OCI-LY7 (cell line): Measurements from ENCODE around the gene PCSK9. TPM values are rescaled to one million over a fixed set of nuclear protein-coding genes. Genes with fewer than 3 reads are reported as not detected.

ENCODE experiments used
- BruUV-seq: library from RNA; stranded (reverse); fragments of 400-500 nt; replicated peaks from 2 replicates; lab custom pipeline; 2021; lab: Mats Ljungman, UMichigan
- CTCF ChIA-PET: fragments of 300-600 bp; sonication (Branson Sonifier 250); formaldehyde crosslinking; loops from one replicate; lab custom pipeline; 2022; ENCODE audit warnings: antibody characterized with exemption; ENCODE audit not compliant: unreplicated experiment; lab: Charles Lee
- POLR2A ChIA-PET: fragments of 300-600 bp; sonication (Branson Sonifier 250); formaldehyde crosslinking; loops from one replicate; lab custom pipeline; 2022; ENCODE audit warnings: antibody characterized with exemption; lab: Charles Lee
- DNase-seq: peaks from one replicate; pipeline ENCODE4 v3.0.0-alpha.2; 2015; ENCODE audit warnings: low spot score
- H2AFZ ChIP-seq: fragments of 200-600 bp; sonication (generic), shearing (Covaris generic); 2 replicates; pipeline ENCODE4 v1.6.1; 2014; ENCODE audit warnings: mild to moderate bottlenecking, antibody characterized with exemption, low read length, moderate library complexity
- H3K27ac ChIP-seq: fragments of 200-600 bp; sonication (generic); 2 replicates; pipeline ENCODE4 v1.5.1; 2014; ENCODE audit warnings: mixed run types, low read depth, mild to moderate bottlenecking, moderate library complexity, low read length, inconsistent platforms; ENCODE audit not compliant: poor library complexity, severe bottlenecking
- H3K36me3 ChIP-seq: fragments of 200-600 bp; sonication (generic); 2 replicates; pipeline ENCODE4 v1.6.1; 2014; ENCODE audit warnings: mild to moderate bottlenecking, antibody characterized with exemption, low read length, moderate library complexity, mixed read lengths; ENCODE audit not compliant: insufficient read depth
- H3K4me1 ChIP-seq: fragments of 200-600 bp; sonication (generic); 2 replicates; pipeline ENCODE4 v1.5.1; 2014; ENCODE audit warnings: mild to moderate bottlenecking, low read length; ENCODE audit not compliant: insufficient read depth, poor library complexity, severe bottlenecking
- H3K4me2 ChIP-seq: fragments of 200-600 bp; sonication (generic); 2 replicates; pipeline ENCODE4 v1.6.1; 2014; ENCODE audit warnings: mild to moderate bottlenecking, low read length
- H3K4me3 ChIP-seq: fragments of 200-600 bp; sonication (generic); 2 replicates; pipeline ENCODE4 v1.5.1; 2014; ENCODE audit warnings: mild to moderate bottlenecking, low read depth, low read length; ENCODE audit not compliant: poor library complexity, severe bottlenecking
- H3K79me2 ChIP-seq: fragments of 200-600 bp; sonication (generic); 2 replicates; pipeline ENCODE4 v1.6.1; 2016; ENCODE audit warnings: low read depth, mild to moderate bottlenecking, low read length, moderate library complexity, mixed read lengths; ENCODE audit not compliant: insufficient read depth
- H3K9me2 ChIP-seq: fragments of 200-600 bp; sonication (generic); 2 replicates; pipeline ENCODE4 v1.6.1; 2016; ENCODE audit warnings: mild to moderate bottlenecking, low read length, mixed read lengths; ENCODE audit not compliant: insufficient read depth
- H3K9me3 ChIP-seq: fragments of 200-600 bp; sonication (generic); 2 replicates; pipeline ENCODE4 v1.6.1; 2014; ENCODE audit warnings: mild to moderate bottlenecking, mixed run types, low read length, mixed read lengths
- H4K20me1 ChIP-seq: fragments of 200-600 bp; sonication (generic); 2 replicates; pipeline ENCODE4 v1.6.1; 2014; ENCODE audit warnings: mild to moderate bottlenecking, antibody characterized with exemption, low read length, moderate library complexity, mixed read lengths; ENCODE audit not compliant: insufficient read depth
- EZH2phosphoT487 ChIP-seq: fragments of 200-600 bp; sonication (generic); IDR thresholded peaks from 2 replicates; pipeline ENCODE4 v1.6.1; 2018; ENCODE audit warnings: low read depth, borderline replicate concordance, mild to moderate bottlenecking, mixed run types, antibody characterized with exemption, low read length, moderate library complexity, mixed read lengths
- intact Hi-C: fragments of 100-400 bp; cut with micrococcal nuclease; formaldehyde crosslinking; loops from one replicate; pipeline ENCODE4 v1.10.0; 2022; ENCODE audit not compliant: unreplicated experiment
- total RNA-seq, 2 experiments: library from RNA; depleted of rRNA in 1 of 2; stranded (reverse); fragments of >200 nt in 1 of 2; shearing (Covaris generic) in 1 of 2; gene quantifications; 2 replicates each; pipeline ENCODE4 v1.2.3, GENCODE V29; 2014 to 2022
- TF ChIP-seq, protein P1 (sequence below): fragments of 200-600 bp; sonication (generic); conservative IDR thresholded peaks from 2 replicates; pipeline ENCODE4 v1.5.1; 2014; ENCODE audit warnings: mild to moderate bottlenecking, antibody characterized with exemption, low read length, moderate library complexity, mixed read lengths

PCSK9 gene
- total RNA-seq, 2 experiments from 2014 or later = not detected

DNA sequence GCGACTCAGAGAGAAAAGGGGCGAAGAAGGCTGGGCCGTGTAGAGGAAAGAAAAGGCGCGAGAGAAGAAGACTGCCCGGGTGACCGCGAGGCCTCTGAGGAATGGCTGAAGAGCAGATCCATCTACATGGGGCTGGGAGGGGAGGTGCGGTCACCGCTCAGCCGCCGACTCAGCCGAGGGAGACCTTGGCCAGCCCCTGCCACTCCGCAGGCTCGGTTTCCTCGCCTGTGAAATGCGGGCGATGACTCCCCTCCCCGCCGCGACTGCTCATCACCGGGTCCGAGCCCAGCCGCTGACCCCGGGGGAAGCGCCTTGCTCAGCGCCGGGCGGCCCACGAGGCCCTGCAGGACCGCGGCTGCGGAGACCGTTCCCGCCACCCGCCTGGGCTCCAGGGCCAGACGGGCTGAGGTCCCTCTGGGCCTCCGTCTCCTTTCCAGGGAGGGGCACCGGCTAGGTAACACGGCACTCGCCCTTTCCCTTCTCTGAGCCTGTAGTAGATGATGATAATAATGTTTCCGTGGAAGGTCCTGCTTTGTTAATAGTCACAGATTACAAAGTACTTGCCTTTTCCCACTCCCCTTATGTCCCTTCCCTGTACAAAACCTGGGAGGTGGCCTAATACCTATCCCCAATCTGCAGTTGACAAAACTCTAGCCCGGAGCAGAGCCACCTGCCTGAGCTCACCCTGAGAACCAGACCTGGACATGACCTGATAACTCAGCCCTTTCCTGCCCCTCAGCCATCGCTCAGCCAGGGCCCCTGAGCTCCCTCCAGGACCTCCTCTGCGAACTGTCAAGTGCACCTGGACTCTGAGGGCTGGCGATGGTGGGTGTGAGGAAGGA lies 42.3 kb upstream of the PCSK9 start:
- intact Hi-C loops = loop anchor here (1.0 kb wide), 2 partner anchors 47 to 52 kb away; no protein-coding TSS in a partner anchor
- Histone ChIP-seq H3K9me2 (no peaks in the 10 kb centered on the region), H3K4me2 (no peak overlapping the region), H3K36me3 (no peaks in the 10 kb centered on the region), H3K27ac (no peak overlapping the region), H3K4me3 (no peak overlapping the region), H2AFZ (no peak overlapping the region), H3K9me3 (no peaks in the 10 kb centered on the region), H4K20me1 (no peaks in the 10 kb centered on the region), H3K79me2 (no peaks in the 10 kb centered on the region), H3K4me1 (no peaks in the 10 kb centered on the region)
- no TSS peak for BruUV-seq
- DNase-seq = no peak
- CTCF ChIA-PET = interaction anchor here (0.9 to 1.7 kb wide), 4 partner anchors 10 to 52 kb away, joined by 3 to 5 read pairs (median 4); no protein-coding TSS in a partner anchor
- TF ChIP-seq, protein P1, sequence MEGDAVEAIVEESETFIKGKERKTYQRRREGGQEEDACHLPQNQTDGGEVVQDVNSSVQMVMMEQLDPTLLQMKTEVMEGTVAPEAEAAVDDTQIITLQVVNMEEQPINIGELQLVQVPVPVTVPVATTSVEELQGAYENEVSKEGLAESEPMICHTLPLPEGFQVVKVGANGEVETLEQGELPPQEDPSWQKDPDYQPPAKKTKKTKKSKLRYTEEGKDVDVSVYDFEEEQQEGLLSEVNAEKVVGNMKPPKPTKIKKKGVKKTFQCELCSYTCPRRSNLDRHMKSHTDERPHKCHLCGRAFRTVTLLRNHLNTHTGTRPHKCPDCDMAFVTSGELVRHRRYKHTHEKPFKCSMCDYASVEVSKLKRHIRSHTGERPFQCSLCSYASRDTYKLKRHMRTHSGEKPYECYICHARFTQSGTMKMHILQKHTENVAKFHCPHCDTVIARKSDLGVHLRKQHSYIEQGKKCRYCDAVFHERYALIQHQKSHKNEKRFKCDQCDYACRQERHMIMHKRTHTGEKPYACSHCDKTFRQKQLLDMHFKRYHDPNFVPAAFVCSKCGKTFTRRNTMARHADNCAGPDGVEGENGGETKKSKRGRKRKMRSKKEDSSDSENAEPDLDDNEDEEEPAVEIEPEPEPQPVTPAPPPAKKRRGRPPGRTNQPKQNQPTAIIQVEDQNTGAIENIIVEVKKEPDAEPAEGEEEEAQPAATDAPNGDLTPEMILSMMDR = no peak
- no peak for TF ChIP-seq EZH2phosphoT487
- POLR2A ChIA-PET = no interaction called here

DNA sequence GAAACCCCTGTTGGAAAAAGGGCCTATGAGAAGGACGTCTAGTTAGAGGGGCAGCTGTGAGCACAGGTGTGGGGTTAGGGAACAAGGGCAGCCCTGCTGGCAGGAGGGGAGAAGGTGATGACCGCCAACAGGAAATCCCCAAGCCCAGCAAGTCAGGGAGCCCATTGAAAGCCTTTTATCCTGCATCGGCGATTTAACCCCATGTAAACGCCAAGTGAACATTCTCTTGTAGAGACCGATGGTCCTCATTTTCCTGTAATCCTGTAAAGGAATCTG lies 41.7 kb upstream of the PCSK9 start:
- DNase-seq = no peak
- Histone ChIP-seq H3K9me3 (no peaks in the 10 kb centered on the region), H3K4me3 (no peak overlapping the region), H3K79me2 (no peaks in the 10 kb centered on the region), H4K20me1 (no peaks in the 10 kb centered on the region), H2AFZ (no peak overlapping the region), H3K4me1 (no peaks in the 10 kb centered on the region), H3K27ac (no peak overlapping the region), H3K9me2 (no peaks in the 10 kb centered on the region), H3K4me2 (no peak overlapping the region), H3K36me3 (no peaks in the 10 kb centered on the region)
- TF ChIP-seq EZH2phosphoT487 = no peak
- TF ChIP-seq, protein P1 = no peak
- ChIA-PET CTCF (no interaction called here), POLR2A (no interaction called here)
- intact Hi-C loops = no loop called here
- no TSS peak for BruUV-seq

DNA sequence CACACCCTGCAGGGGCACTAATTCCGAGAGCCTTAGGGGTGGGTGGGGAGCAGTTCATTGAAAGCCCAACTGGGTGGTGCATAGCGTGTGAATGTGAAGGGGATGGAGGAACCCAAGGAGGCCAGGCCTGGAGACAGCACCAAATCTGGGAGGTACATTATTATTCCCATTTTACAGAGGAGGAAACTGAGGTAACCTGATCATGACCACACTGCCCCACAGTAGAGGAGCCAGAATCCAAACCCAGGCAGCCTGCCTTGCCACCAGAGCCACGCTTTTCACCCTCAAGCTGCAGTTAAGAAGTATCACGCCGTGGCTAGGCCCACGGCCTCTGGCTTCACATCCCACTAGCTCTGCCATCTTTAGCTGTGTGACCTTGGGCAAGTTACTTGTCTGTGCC lies 41.2 kb upstream of the PCSK9 start:
- TF ChIP-seq EZH2phosphoT487 = no peak
- TF ChIP-seq, protein P1 = no peak
- H3K9me3 ChIP-seq = no peaks in the 10 kb centered on the region
- intact Hi-C loops = no loop called here
- no TSS peak for BruUV-seq
- H3K9me2 ChIP-seq = no peaks in the 10 kb centered on the region
- no peaks in the 10 kb centered on the region for H4K20me1 ChIP-seq
- H3K4me2 ChIP-seq = no peak overlapping the region
- no peaks in the 10 kb centered on the region for H3K79me2 ChIP-seq
- H3K4me3 ChIP-seq = no peak overlapping the region
- H3K27ac ChIP-seq = no peak overlapping the region
- no peak for DNase-seq
- no peaks in the 10 kb centered on the region for H3K36me3 ChIP-seq
- ChIA-PET CTCF (no interaction called here), POLR2A (no interaction called here)
- H2AFZ ChIP-seq = no peak overlapping the region
- H3K4me1 ChIP-seq = no peaks in the 10 kb centered on the region
